ENCODE measurements around the gene AGBL4. TPM values are rescaled to one million over a fixed set of nuclear protein-coding genes. Genes with fewer than 3 reads are reported as not detected.

The AGBL4 gene
- total and polyA plus RNA-seq, 9 of the 15 experiments (the other 6 are each of a cell fraction or from before 2014, with no cell fraction given): 0.11 TPM; not detected in 7

- no peak overlapping the region for H3K27ac ChIP-seq (ENCODE audit: extremely low read depth, low read depth, low read length)
- H3K9me1 ChIP-seq (ENCODE audit: control insufficient read depth, insufficient read depth, low read length): no peaks in the 10 kb centered on the region
- POLR2A ChIA-PET: no interaction called here
- H3K36me3 ChIP-seq (ENCODE audit: control insufficient read depth, insufficient read depth, low read length): no peaks in the 10 kb centered on the region
- no peaks in the 10 kb centered on the region for H3K4me1 ChIP-seq (replicated peaks in 1 of 2; ENCODE audit: control insufficient read depth in 2 of 2, insufficient read depth in 2 of 2, low read length in 2 of 2)
- CTCF ChIA-PET (ENCODE audit: low intra/inter-chr PET ratio): no interaction called here
- H3K27me3 ChIP-seq (ENCODE audit: control insufficient read depth in 2 of 2, insufficient read depth in 2 of 2, low read length in 2 of 2): no peaks in the 10 kb centered on the region
- no peak overlapping the region for H2AFZ ChIP-seq (ENCODE audit: low read depth, low read length)
- no peaks in the 10 kb centered on the region for H3K9me3 ChIP-seq (replicated peaks; ENCODE audit: control insufficient read depth, insufficient read depth, low read depth, low read length)
- intact Hi-C loops (cut with micrococcal nuclease) (no loop called here), in situ Hi-C loops (cut with MboI) (no loop called here)
- no peak overlapping the region for H3K4me2 ChIP-seq (ENCODE audit: insufficient read depth, low read length)
- no peak for FAIRE-seq
- H3K9ac ChIP-seq (ENCODE audit: insufficient read depth in 1 of 2, low read depth in 2 of 2, low read length in 2 of 2): no peak overlapping the region
- H4K20me1 ChIP-seq (replicated peaks; ENCODE audit: control insufficient read depth, insufficient read depth, low read length): no peaks in the 10 kb centered on the region
- BruUV-seq (replicated peaks): no TSS peak
- no peak for DNase-seq (ENCODE audit: extremely low read depth in 1 of 4, low spot score in 3 of 4)
- no peaks in the 10 kb centered on the region for H3K79me2 ChIP-seq (ENCODE audit: control insufficient read depth, insufficient read depth, low read length)
- no peak overlapping the region for H3K4me3 ChIP-seq
- 4% methylated on average over 2 of the region's 2 CpGs for WGBS (ENCODE audit: insufficient coverage, low coverage, missing lambda C conversion rate)
- no peak for ATAC-seq
- TF ChIP-seq ZNF217 (CRISPR knock-in tag; IDR thresholded peaks at IDR 0.05) (no peak), ZNF507 (tag; conservative IDR thresholded peaks at IDR 0.05) (no peak), NFE2 (IDR thresholded peaks at IDR 0.05; ENCODE audit: low read depth) (no peak), REST (IDR thresholded peaks at IDR 0.05; ENCODE audit: borderline replicate concordance) (no peak), REST (CRISPR knock-in tag; IDR thresholded peaks at IDR 0.05; ENCODE audit: low read depth) (no peak), ZNF41 (CRISPR knock-in tag; conservative IDR thresholded peaks at IDR 0.05) (no peak), POLR3A (IDR thresholded peaks at IDR 0.05; ENCODE audit: borderline replicate concordance, extremely low read depth, insufficient read depth, insufficient read length) (no peak), ID3 (CRISPR knock-in tag; IDR thresholded peaks at IDR 0.05) (no peak), ID3 (tag; IDR thresholded peaks at IDR 0.05) (no peak), E2F5 (CRISPR knock-in tag; IDR thresholded peaks at IDR 0.05) (no peak), USF2 (CRISPR knock-in tag; IDR thresholded peaks at IDR 0.05) (no peak), VEZF1 (CRISPR knock-in tag; IDR thresholded peaks at IDR 0.05) (no peak)
Observed at GRCh38 chr1:49630156-49630555, 393.6 kb downstream of the AGBL4 start.
